Iris pigment epithelial cell (primary cell): Measurements from ENCODE around the gene ERFL.

Experiments used
- DNase-seq: peaks from one replicate; pipeline ENCODE4 v3.0.0-alpha.2; 2011; ENCODE audit warnings: low read depth

Gene ERFL

GRCh38 chr19:41928221-41928683 is at the start of gene ERFL:
ERFL (minus strand) TSS chr19:41928449; CDS start chr19:41912919, 15,530 bp downstream.
- no peak for DNase-seq

GRCh38 chr19:41977916-41978315 is 49.7 kb upstream of the ERFL start:
- DNase-seq, result no peak

- no peak for DNase-seq
These were observed 46.4 kb upstream of the ERFL start for GRCh38 chr19:41974652-41975051.

- no peak for DNase-seq
These were observed 43.1 kb upstream of the ERFL start for GRCh38 chr19:41971363-41971762.

GRCh38 chr19:41969772-41970458 is 41.7 kb upstream of the ERFL start:
- DNase-seq, result no peak

GRCh38 chr19:41968751-41969595 is 40.7 kb upstream of the ERFL start:
- DNase-seq, result no peak

GRCh38 chr19:41967054-41967783 is 39.0 kb upstream of the ERFL start:
- no peak for DNase-seq

- no peak for DNase-seq
These were observed 36.9 kb upstream of the ERFL start for GRCh38 chr19:41965106-41965505.

- DNase-seq, result no peak
These were observed 32.7 kb upstream of the ERFL start for GRCh38 chr19:41960973-41961372.

- DNase-seq, result peak; percentile 93
These were observed 31.1 kb upstream of the ERFL start, which contains the start of gene RABAC1 for GRCh38 chr19:41959056-41960053. RABAC1 (minus strand) TSS chr19:41959321; CDS start chr19:41959292, 29 bp downstream.

- peak; percentile 73 for DNase-seq
These were observed 30.3 kb upstream of the ERFL start for GRCh38 chr19:41958367-41959055.

GRCh38 chr19:41957838-41958366 is 29.7 kb upstream of the ERFL start:
- DNase-seq, result peak; percentile 85

GRCh38 chr19:41957161-41957837 is 29.1 kb upstream of the ERFL start:
- no peak for DNase-seq

GRCh38 chr19:41956621-41957020 is 28.4 kb upstream of the ERFL start:
- no peak for DNase-seq

- DNase-seq, result no peak
These were observed 27.3 kb upstream of the ERFL start for GRCh38 chr19:41955521-41955920.

GRCh38 chr19:41951686-41952172 is 23.5 kb upstream of the ERFL start:
- peak; percentile 59 for DNase-seq

- no peak for DNase-seq
These were observed 18.8 kb upstream of the ERFL start for GRCh38 chr19:41947091-41947490.

- DNase-seq, result no peak
These were observed 17.0 kb upstream of the ERFL start for GRCh38 chr19:41945135-41945766.

GRCh38 chr19:41944336-41944735 is 16.1 kb upstream of the ERFL start:
- DNase-seq, result no peak
